D721Med (cell line): Measurements from ENCODE around the gene SIN3A.

Source experiments
- DNase-seq: peaks from one replicate; pipeline ENCODE4 v3.0.0; 2011; ENCODE audit warnings: low spot score; ENCODE audit not compliant: insufficient read length
- FAIRE-seq: peaks from 2 replicates; lab custom pipeline; 2011; peaks lifted over from hg19 to GRCh38; lab: Jason Lieb, UNC
- CTCF ChIP-seq: IDR thresholded peaks from 2 replicates; pipeline ENCODE4 v1.5.1; 2012; ENCODE audit warnings: mild to moderate bottlenecking, control low read depth; ENCODE audit not compliant: insufficient read depth; ENCODE audit errors: missing control alignments

The SIN3A gene

DNA sequence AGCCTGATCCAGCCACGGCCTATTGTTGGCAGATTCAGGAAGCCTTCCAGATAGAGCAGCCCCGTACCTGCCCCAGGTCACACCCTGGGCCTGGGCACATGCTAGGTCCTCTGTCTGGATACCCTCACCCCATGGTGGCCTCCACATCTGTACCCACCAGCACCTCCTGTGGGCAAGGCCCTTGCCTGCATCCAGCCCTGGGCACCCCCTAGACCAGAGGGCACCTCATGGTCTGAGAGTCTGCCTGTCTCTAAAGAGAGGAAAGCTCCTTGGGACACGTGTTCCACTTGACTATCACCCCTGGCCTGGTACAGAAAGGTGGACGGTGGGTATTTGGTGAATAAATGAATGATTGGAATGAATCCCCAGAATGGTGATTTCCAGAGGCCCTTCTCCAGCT lies 124.5 kb downstream of the SIN3A start:
- DNase-seq = no peak
- no peak for TF ChIP-seq CTCF
- FAIRE-seq = no peak

DNA sequence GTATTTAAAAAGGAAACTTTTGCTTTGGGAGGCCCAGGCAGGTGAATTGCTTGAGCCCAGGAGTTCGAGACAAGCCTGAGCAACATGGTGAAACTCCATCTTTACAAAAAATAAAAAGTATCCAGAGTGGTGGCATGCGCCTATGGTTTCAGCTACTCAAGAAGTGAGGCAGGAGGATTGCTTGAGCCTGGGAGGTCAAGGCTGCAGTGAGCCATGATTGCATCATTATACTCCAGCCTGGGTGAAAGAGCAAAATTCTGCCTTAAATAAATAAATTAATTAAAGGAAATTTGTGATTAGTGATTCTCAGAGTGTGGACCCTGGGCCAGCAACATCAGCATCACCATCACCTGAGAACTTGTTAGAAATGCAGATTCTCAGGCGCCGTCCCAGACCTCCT lies 125.6 kb downstream of the SIN3A start:
- FAIRE-seq (no peak), DNase-seq (no peak)
- TF ChIP-seq CTCF = no peak

GRCh38 chr15:75321711-75322110 lies 129.8 kb downstream of the SIN3A start:
- no peak for DNase-seq
- TF ChIP-seq CTCF = no peak
- no peak for FAIRE-seq
